Measurements from ENCODE around the gene BSPH1. TPM values are rescaled to one million over a fixed set of nuclear protein-coding genes. Genes with fewer than 3 reads are reported as not detected.

Gene BSPH1, protein sequence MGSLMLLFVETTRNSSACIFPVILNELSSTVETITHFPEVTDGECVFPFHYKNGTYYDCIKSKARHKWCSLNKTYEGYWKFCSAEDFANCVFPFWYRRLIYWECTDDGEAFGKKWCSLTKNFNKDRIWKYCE
- total RNA-seq (not detected), polyA plus RNA-seq (not detected)
- long read RNA-seq, donor 1 = 0 reads
- long read RNA-seq, donor 2 = 0 reads

DNA sequence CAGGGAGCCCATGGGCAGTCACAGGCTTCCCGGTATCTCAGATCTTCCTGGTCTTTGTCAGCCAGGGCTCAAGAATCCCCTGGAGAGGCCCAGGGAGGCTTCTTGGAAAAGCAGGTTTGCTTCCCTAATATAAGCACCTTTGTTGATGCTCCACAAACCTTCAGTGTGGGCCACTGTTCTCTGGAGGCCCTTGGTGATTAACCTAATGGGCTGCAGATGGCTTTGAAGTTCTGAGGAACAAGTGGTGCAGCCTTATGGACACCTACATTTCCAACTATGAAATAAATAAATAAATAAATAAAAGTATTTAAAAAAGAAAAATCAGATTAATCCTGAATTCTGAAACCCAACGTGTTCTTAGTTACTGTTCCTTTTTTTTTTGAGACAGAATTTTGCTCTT, at the start of gene BSPH1:
Gene BSPH1, minus strand, starts transcription at position 101 of the 400 bp plus-strand sequence. Its CDS starts 89 bp downstream, at position 12.
- H3K36me3 ChIP-seq (ENCODE audit: insufficient read depth in 1 of 2, low read depth in 1 of 2) = no peaks in the 10 kb centered on the region
- H3K4me1 ChIP-seq = no peaks in the 10 kb centered on the region
- H3K9me3 ChIP-seq = no peaks in the 10 kb centered on the region
- H3K27me3 ChIP-seq (ENCODE audit: insufficient read depth in 3 of 3, low read length in 2 of 3) = peaks cover 0 to 21% (median 1%) of the 10 kb centered on the region in 3 donors
- H3K4me3 ChIP-seq = no peak within 1 kb of the TSS
- TF ChIP-seq, protein P1, sequence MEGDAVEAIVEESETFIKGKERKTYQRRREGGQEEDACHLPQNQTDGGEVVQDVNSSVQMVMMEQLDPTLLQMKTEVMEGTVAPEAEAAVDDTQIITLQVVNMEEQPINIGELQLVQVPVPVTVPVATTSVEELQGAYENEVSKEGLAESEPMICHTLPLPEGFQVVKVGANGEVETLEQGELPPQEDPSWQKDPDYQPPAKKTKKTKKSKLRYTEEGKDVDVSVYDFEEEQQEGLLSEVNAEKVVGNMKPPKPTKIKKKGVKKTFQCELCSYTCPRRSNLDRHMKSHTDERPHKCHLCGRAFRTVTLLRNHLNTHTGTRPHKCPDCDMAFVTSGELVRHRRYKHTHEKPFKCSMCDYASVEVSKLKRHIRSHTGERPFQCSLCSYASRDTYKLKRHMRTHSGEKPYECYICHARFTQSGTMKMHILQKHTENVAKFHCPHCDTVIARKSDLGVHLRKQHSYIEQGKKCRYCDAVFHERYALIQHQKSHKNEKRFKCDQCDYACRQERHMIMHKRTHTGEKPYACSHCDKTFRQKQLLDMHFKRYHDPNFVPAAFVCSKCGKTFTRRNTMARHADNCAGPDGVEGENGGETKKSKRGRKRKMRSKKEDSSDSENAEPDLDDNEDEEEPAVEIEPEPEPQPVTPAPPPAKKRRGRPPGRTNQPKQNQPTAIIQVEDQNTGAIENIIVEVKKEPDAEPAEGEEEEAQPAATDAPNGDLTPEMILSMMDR (IDR thresholded peaks at IDR 0.05) = no peak
- no peak within 1 kb of the TSS for H3K27ac ChIP-seq
- 56 to 63% (median 56%) methylated on average over 2 of the region's 2 CpGs for WGBS, 3 donors
- ATAC-seq = no peak
- intact Hi-C loops (cut with DNase I) = no loop called here
- DNase-seq = no peak

DNA sequence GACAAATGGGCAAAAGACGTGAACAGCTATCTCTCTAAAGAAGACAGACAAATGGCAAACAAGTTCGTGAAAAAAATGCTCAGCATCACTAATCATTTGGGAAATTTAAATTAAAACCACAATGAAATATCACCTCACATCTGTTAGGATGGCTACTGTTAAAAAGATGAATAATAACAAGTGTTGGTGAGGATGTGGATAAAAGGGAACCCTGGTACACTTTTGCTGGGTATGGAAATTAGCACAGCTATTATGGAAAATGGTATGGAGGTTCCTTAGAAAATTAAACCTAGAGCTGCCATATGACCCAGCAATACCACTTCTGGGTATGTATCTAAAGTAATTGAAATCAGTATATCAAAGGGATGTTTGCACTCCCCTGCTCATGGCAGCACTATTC, 44.8 kb upstream of the BSPH1 start:
- 84 to 93% (median 91%) methylated on average over 2 of the region's 2 CpGs for WGBS, 3 donors
- H3K27ac ChIP-seq = no peak overlapping the region
- H3K36me3 ChIP-seq (ENCODE audit: insufficient read depth in 1 of 2, low read depth in 1 of 2) = no peaks in the 10 kb centered on the region
- H3K4me1 ChIP-seq = no peaks in the 10 kb centered on the region
- TF ChIP-seq, protein P1 (IDR thresholded peaks at IDR 0.05) = no peak
- peaks cover 0 to 2% (median 0%) of the 10 kb centered on the region in 3 donors for H3K27me3 ChIP-seq (ENCODE audit: insufficient read depth in 3 of 3, low read length in 2 of 3)
- no peak for ATAC-seq
- peaks cover 19% of the 10 kb centered on the region for H3K9me3 ChIP-seq
- H3K4me3 ChIP-seq = no peak overlapping the region
- no peak for DNase-seq
- intact Hi-C loops (cut with DNase I) = no loop called here

DNA sequence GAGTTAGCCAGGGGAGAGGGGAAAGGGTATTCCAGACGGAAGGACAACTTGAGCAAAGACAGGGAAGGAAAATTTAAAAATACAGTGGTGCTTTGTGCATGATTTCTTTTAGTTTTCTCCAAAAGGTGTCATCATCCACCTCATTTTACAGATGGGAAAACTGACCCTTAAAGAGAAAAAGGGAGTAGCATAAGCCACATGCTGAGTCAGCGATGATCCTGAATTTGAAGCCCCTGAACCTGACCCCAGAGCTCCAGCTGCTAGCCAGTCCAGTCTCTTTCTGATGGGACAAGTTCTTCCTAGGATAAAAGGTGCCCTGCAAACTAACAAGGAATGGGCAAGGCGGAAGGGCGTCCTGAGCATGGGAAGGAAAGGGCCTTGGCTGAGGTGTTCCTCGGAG, 41.6 kb upstream of the BSPH1 start:
- no peak for DNase-seq
- 66 to 79% (median 75%) methylated on average over 5 of the region's 5 CpGs for WGBS, 3 donors
- no peaks in the 10 kb centered on the region for H3K36me3 ChIP-seq (ENCODE audit: insufficient read depth in 1 of 2, low read depth in 1 of 2)
- peaks cover 19% of the 10 kb centered on the region for H3K9me3 ChIP-seq
- H3K4me3 ChIP-seq = no peak overlapping the region
- H3K4me1 ChIP-seq = no peaks in the 10 kb centered on the region
- no peak for ATAC-seq
- H3K27me3 ChIP-seq (ENCODE audit: insufficient read depth in 3 of 3, low read length in 2 of 3) = peaks cover 0 to 9% (median 2%) of the 10 kb centered on the region in 3 donors
- intact Hi-C loops (cut with DNase I) = no loop called here
- TF ChIP-seq, protein P1 (IDR thresholded peaks at IDR 0.05) = no peak
- H3K27ac ChIP-seq = no peak overlapping the region

DNA sequence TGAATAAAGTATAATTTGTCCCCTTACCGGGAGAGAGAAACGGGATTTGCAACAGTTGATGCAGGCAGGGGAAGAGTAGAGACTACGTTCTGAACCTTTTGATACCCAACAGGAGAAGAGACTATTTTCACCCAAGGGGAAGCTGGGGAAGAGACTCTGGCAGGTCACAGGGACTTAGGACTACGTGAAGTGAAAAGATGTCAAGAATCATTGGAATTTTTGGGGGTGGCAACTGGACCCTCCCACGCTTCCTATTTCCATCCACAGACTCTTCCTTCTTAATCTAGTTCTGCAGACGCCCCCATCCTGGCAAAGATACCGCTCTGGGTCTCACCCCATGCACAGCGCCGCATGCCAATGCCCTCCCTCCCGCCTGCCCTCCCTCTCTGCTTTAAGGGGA, 38.1 kb upstream of the BSPH1 start:
- ATAC-seq = no peak
- TF ChIP-seq, protein P1 (IDR thresholded peaks at IDR 0.05) = no peak
- 58 to 67% (median 59%) methylated on average over 10 of the region's 10 CpGs for WGBS, 3 donors
- H3K4me3 ChIP-seq = no peak overlapping the region
- intact Hi-C loops (cut with DNase I) = no loop called here
- no peaks in the 10 kb centered on the region for H3K9me3 ChIP-seq
- H3K36me3 ChIP-seq (ENCODE audit: insufficient read depth in 1 of 2, low read depth in 1 of 2) = no peaks in the 10 kb centered on the region
- no peaks in the 10 kb centered on the region for H3K4me1 ChIP-seq
- no peak for DNase-seq
- peaks cover 0 to 15% (median 2%) of the 10 kb centered on the region in 3 donors for H3K27me3 ChIP-seq (ENCODE audit: insufficient read depth in 3 of 3, low read length in 2 of 3)
- H3K27ac ChIP-seq = no peak overlapping the region

DNA sequence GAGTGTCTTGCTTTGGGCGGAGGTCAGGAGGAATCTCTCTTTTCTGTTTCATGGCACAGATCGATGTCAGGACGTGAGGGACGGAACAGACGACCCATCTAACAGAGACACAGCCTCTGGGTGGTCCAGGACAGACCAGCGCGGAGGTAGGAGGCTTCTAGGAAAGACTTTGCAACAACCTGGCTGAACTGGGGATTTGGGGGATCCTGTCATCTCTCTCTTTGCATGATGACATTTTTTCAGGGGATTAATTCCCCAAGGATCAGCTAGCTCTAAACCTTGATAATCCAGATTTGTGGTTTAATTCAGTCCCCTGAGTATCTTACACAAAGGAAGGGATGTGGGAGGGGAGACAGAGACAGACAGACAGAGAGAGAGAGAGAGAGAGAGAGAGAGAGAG, 37.5 kb upstream of the BSPH1 start:
- Histone ChIP-seq H3K36me3 (ENCODE audit: insufficient read depth in 1 of 2, low read depth in 1 of 2) (no peaks in the 10 kb centered on the region), H3K4me3 (no peak overlapping the region), H3K4me1 (no peaks in the 10 kb centered on the region), H3K27me3 (ENCODE audit: insufficient read depth in 3 of 3, low read length in 2 of 3) (peaks cover 0 to 22% (median 2%) of the 10 kb centered on the region in 3 donors), H3K27ac (no peak overlapping the region), H3K9me3 (no peaks in the 10 kb centered on the region)
- WGBS, 3 donors = 70 to 74% (median 73%) methylated on average over 7 of the region's 7 CpGs
- TF ChIP-seq, protein P1 (IDR thresholded peaks at IDR 0.05) = no peak
- DNase-seq = no peak
- no peak for ATAC-seq
- intact Hi-C loops (cut with DNase I) = no loop called here

All from psoas muscle (tissue), 8 donors.